SK-N-SH (cell line): ENCODE data around the gene CHST3. TPM values are rescaled to one million over a fixed set of nuclear protein-coding genes. Genes with fewer than 3 reads are reported as not detected.

Experiments
- CTCF ChIA-PET: fragments of 300-600, 350-600 bp; formaldehyde crosslinking; extraction: SDS; loops from one replicate; lab custom pipeline; 2021; lab: Yijun Ruan, JAX
- POLR2A ChIA-PET: fragments of 350-600 bp; sonication (Branson Sonifier 250); formaldehyde crosslinking; extraction: SDS; loops from one replicate; lab custom pipeline; 2020; ENCODE audit warnings: antibody characterized with exemption, inconsistent platforms; lab: Yijun Ruan, JAX
- DNase-seq: peaks from one replicate; pipeline ENCODE4 v3.0.0; 2012
- H2AFZ ChIP-seq: fragments of 200-600 bp; sonication (generic); 2 replicates; pipeline ENCODE4 v1.8.1; 2016; ENCODE audit warnings: antibody characterized with exemption, mild to moderate bottlenecking, low read depth
- H3F3A ChIP-seq: fragments of 200-600 bp; sonication (generic); replicated peaks from 2 replicates; pipeline ENCODE3; 2016; ENCODE audit warnings: antibody characterized with exemption, mild to moderate bottlenecking; ENCODE audit not compliant: insufficient read depth
- H3K27ac ChIP-seq, 2 experiments: fragments of 200-500 bp in 1 of 2; fragments of 200-600 bp in 1 of 2; sonication (Bioruptor generic) in 1 of 2; sonication (generic), shearing (Covaris generic) in 1 of 2; 2 replicates each; pipeline versions ENCODE4 v1.5.1 to v1.6.1; 2014 to 2016; ENCODE audit warnings: low read depth in 2 of 2, inconsistent platforms in 1 of 2, low read length in 1 of 2, mild to moderate bottlenecking in 1 of 2, mixed read lengths in 1 of 2
- H3K27me3 ChIP-seq: fragments of 200-600 bp; sonication (generic), shearing (Covaris generic); 2 replicates; pipeline ENCODE4 v1.6.1; 2016; ENCODE audit warnings: mixed run types; ENCODE audit not compliant: insufficient read depth
- H3K36me3 ChIP-seq, 2 experiments: fragments of 200-500 bp in 1 of 2; fragments of 200-600 bp in 1 of 2; sonication (Bioruptor generic) in 1 of 2; sonication (generic) in 1 of 2; replicated peaks in 1 of 2; 2 replicates each; pipeline versions ENCODE3 to v1.5.1; 2014 to 2016; ENCODE audit warnings: low read length in 1 of 2, mild to moderate bottlenecking in 1 of 2; ENCODE audit not compliant: insufficient read depth in 2 of 2, control insufficient read depth in 1 of 2
- H3K4me1 ChIP-seq, 2 experiments: fragments of 200-500 bp in 1 of 2; fragments of 200-600 bp in 1 of 2; sonication (Bioruptor generic) in 1 of 2; sonication (generic), shearing (Covaris generic) in 1 of 2; 2 replicates each; pipeline versions ENCODE4 v1.5.1 to v1.6.1; 2014 to 2016; ENCODE audit warnings: low read depth in 1 of 2, low read length in 1 of 2, mixed run types in 1 of 2; ENCODE audit not compliant: insufficient read depth in 2 of 2, control insufficient read depth in 1 of 2
- H3K4me2 ChIP-seq: fragments of 200-600 bp; sonication (generic), shearing (Covaris generic); 2 replicates; pipeline ENCODE4 v1.6.1; 2017; ENCODE audit warnings: mixed run types
- H3K4me3 ChIP-seq, 2 experiments: fragments of 200-500 bp in 1 of 2; fragments of 200-600 bp in 1 of 2; sonication (Bioruptor generic) in 1 of 2; sonication (generic), shearing (Covaris generic) in 1 of 2; 2 replicates each; pipeline versions ENCODE4 v1.5.1 to v1.8.1; 2014 to 2016; ENCODE audit warnings: low read depth in 2 of 2, inconsistent platforms in 1 of 2, low read length in 1 of 2, mild to moderate bottlenecking in 1 of 2, mixed read lengths in 1 of 2, moderate library complexity in 1 of 2
- H3K79me2 ChIP-seq: fragments of 200-600 bp; sonication (generic); 2 replicates; pipeline ENCODE4 v1.8.1; 2017; ENCODE audit warnings: mild to moderate bottlenecking; ENCODE audit not compliant: insufficient read depth
- H3K9ac ChIP-seq: fragments of 200-600 bp; sonication (generic); 2 replicates; pipeline ENCODE4 v1.6.1; 2017; ENCODE audit warnings: mixed run types
- H3K9me2 ChIP-seq: fragments of 200-600 bp; sonication (generic); 2 replicates; pipeline ENCODE4 v1.6.1; 2017; ENCODE audit warnings: mixed run types
- H3K9me3 ChIP-seq: fragments of 200-600 bp; sonication (generic); 2 replicates; pipeline ENCODE4 v1.6.1; 2017; ENCODE audit warnings: mixed run types, mild to moderate bottlenecking, moderate library complexity
- H4K20me1 ChIP-seq: fragments of 200-600 bp; sonication (generic); 2 replicates; pipeline ENCODE4 v1.6.1; 2017; ENCODE audit warnings: mild to moderate bottlenecking, mixed run types; ENCODE audit not compliant: insufficient read depth
- ELF1 ChIP-seq: IDR thresholded peaks from 2 replicates; pipeline ENCODE4 v1.4.0; 2012
- EZH2phosphoT487 ChIP-seq: fragments of 200-600 bp; sonication (generic); IDR thresholded peaks from 2 replicates; pipeline ENCODE4 v1.6.1; 2017; ENCODE audit warnings: low read depth, mixed run types, mild to moderate bottlenecking, antibody characterized with exemption, moderate library complexity, borderline replicate concordance
- FOSL2 ChIP-seq: IDR thresholded peaks from 2 replicates; pipeline ENCODE4 v1.4.0; 2012; ENCODE audit warnings: low read depth, mild to moderate bottlenecking, moderate library complexity, borderline replicate concordance
- FOXJ3 ChIP-seq: sonication (generic); formaldehyde crosslinking; IDR thresholded peaks from 2 replicates; pipeline ENCODE4 v1.5.1; 2020; ENCODE audit warnings: mild to moderate bottlenecking, missing genetic modification reagents
- FOXM1 ChIP-seq: IDR thresholded peaks from 2 replicates; pipeline ENCODE4 v1.4.0; 2012; ENCODE audit warnings: low read depth, mild to moderate bottlenecking
- IRF3 ChIP-seq: fragments of 150-350 bp; IDR thresholded peaks from 2 replicates; pipeline ENCODE4 v1.6.1; 2016; ENCODE audit warnings: mild to moderate bottlenecking, low read depth, low read length
- MXI1 ChIP-seq: IDR thresholded peaks from 2 replicates; pipeline ENCODE4 v1.6.1; 2012; ENCODE audit warnings: mild to moderate bottlenecking, low read depth, low read length, improper control_type of control experiment
- NFIC ChIP-seq: IDR thresholded peaks from 2 replicates; pipeline ENCODE4 v1.4.0; 2012; ENCODE audit warnings: borderline replicate concordance
- NRF1 ChIP-seq: IDR thresholded peaks from 2 replicates; pipeline ENCODE4 v1.6.1; 2012; ENCODE audit warnings: low read depth, mild to moderate bottlenecking, low read length
- REST ChIP-seq: IDR thresholded peaks from 2 replicates; pipeline ENCODE4 v1.6.1; 2012; ENCODE audit warnings: mild to moderate bottlenecking, low read depth, low read length, moderate library complexity
- RXRA ChIP-seq: IDR thresholded peaks from 2 replicates; pipeline ENCODE4 v1.4.0; 2012; ENCODE audit warnings: low read depth, mild to moderate bottlenecking, borderline replicate concordance
- SIN3A ChIP-seq: IDR thresholded peaks from 2 replicates; pipeline ENCODE4 v1.6.1; 2012; ENCODE audit warnings: low read depth, mild to moderate bottlenecking, low read length, moderate library complexity, borderline replicate concordance
- TAF1 ChIP-seq: IDR thresholded peaks from 2 replicates; pipeline ENCODE4 v1.6.1; 2012; ENCODE audit warnings: low read depth, mild to moderate bottlenecking, low read length, moderate library complexity, borderline replicate concordance
- TCF12 ChIP-seq: IDR thresholded peaks from 2 replicates; pipeline ENCODE4 v1.4.0; 2012
- YY1 ChIP-seq: IDR thresholded peaks from 2 replicates; pipeline ENCODE4 v1.4.0; 2012; ENCODE audit warnings: low read depth, mild to moderate bottlenecking
- WGBS: methylation state at CpG from one replicate; pipeline ENCODE4 v1.1.6; 2017; ENCODE audit warnings: low lambda C conversion rate; 5-methylcytosine and 5-hydroxymethylcytosine counted together
- polyA plus RNA-seq, 3 experiments: library from polyadenylated mRNA; depleted of rRNA; stranded (reverse); fragments of >200 nt; gene quantifications; 2 replicates each; pipeline ENCODE4 v1.2.3, GENCODE V29; 2012
- TF ChIP-seq, protein P1 (sequence below): IDR thresholded peaks from 2 replicates; pipeline ENCODE4 v1.4.0; 2012; ENCODE audit warnings: low read depth

Gene CHST3
- polyA plus RNA-seq, 1 of the 3 experiments (the other 2 are of a cell fraction): 6.0 TPM

GRCh38 chr10:71924771-71925170 is 39.4 kb upstream of the CHST3 start:
- H3K79me2 ChIP-seq: no peaks in the 10 kb centered on the region
- no peaks in the 10 kb centered on the region for H3K36me3 ChIP-seq
- TF ChIP-seq SIN3A (no peak), NRF1 (no peak), RXRA (no peak), FOXM1 (no peak)
- ChIA-PET CTCF (interaction anchor here (2.5 kb wide), 1 partner anchor 28 kb away, joined by 8 read pairs; no protein-coding TSS in a partner anchor), POLR2A (no interaction called here)
- H3K4me3 ChIP-seq: no peak overlapping the region
- H3K9me2 ChIP-seq: no peaks in the 10 kb centered on the region
- H2AFZ ChIP-seq: no peak overlapping the region
- no peak for DNase-seq
- no peak overlapping the region for H3K9ac ChIP-seq
- H4K20me1 ChIP-seq: no peaks in the 10 kb centered on the region
- H3K4me1 ChIP-seq: peaks cover 5 to 17% of the 10 kb centered on the region in 2 experiments; a peak in 3 of 4 replicates
- H3F3A ChIP-seq: peaks cover 3% of the 10 kb centered on the region
- H3K9me3 ChIP-seq: no peaks in the 10 kb centered on the region
- no peaks in the 10 kb centered on the region; the same call in 1 of the 2 replicates for H3K27me3 ChIP-seq
- WGBS: 82% methylated on average over 3 of the region's 3 CpGs
- H3K27ac ChIP-seq: no peak overlapping the region
- no peak overlapping the region for H3K4me2 ChIP-seq

DNA sequence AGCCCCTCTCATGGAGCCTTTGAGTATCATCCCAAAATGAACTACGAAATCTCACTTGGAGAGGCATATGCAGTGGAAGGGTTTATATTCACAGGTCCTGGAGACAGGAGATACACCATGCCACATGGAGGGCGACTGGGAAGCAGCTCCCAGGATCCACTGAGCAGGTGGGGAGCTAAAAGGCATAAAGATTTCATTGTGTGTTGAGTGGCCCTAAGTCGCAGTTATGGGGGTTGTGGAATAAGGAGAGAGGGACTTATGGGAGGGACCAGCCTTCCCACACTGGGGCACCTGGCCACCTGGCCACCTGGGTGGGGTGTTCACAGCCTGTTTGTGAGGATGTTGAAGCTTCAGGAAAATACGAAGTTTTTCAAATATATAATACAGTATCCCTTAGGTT is 37.0 kb upstream of the CHST3 start:
- POLR2A ChIA-PET: no interaction called here
- H3K27me3 ChIP-seq: no peaks in the 10 kb centered on the region; the same call in 1 of the 2 replicates

GRCh38 chr10:71927776-71928592 is 36.2 kb upstream of the CHST3 start:
- no peak overlapping the region for H3K4me2 ChIP-seq
- no peak for DNase-seq
- TF ChIP-seq ELF1: no peak
- no peak for TF ChIP-seq YY1
- TF ChIP-seq MXI1: no peak
- TF ChIP-seq FOXJ3 (CRISPR knock-in tag): no peak
- TF ChIP-seq SIN3A: no peak
- TF ChIP-seq EZH2phosphoT487: no peak
- no peak for TF ChIP-seq RXRA
- no peak for TF ChIP-seq NFIC
- no peak for TF ChIP-seq REST
- no peak for TF ChIP-seq TAF1
- TF ChIP-seq IRF3: no peak
- no peak for TF ChIP-seq FOXM1
- TF ChIP-seq, all 33 proteins: peak for 0

More for the DNA sequence above, 37.0 kb upstream of the CHST3 start:
- peaks cover 3% of the 10 kb centered on the region for H3F3A ChIP-seq
- H4K20me1 ChIP-seq: no peaks in the 10 kb centered on the region
- H3K4me3 ChIP-seq: no peak overlapping the region
- H3K9me3 ChIP-seq: no peaks in the 10 kb centered on the region
- H2AFZ ChIP-seq: no peak overlapping the region
- no peak for TF ChIP-seq FOSL2
- TF ChIP-seq, protein P1, sequence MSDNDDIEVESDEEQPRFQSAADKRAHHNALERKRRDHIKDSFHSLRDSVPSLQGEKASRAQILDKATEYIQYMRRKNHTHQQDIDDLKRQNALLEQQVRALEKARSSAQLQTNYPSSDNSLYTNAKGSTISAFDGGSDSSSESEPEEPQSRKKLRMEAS: no peak
- TF ChIP-seq TCF12: no peak
- TF ChIP-seq, all 33 proteins: peak for 0
- no peak overlapping the region for H3K27ac ChIP-seq
- no peaks in the 10 kb centered on the region for H3K79me2 ChIP-seq
- H3K36me3 ChIP-seq: no peaks in the 10 kb centered on the region
- H3K9me2 ChIP-seq: no peaks in the 10 kb centered on the region
- H3K9ac ChIP-seq: no peak overlapping the region
- 60% methylated on average over 4 of the region's 4 CpGs for WGBS
- H3K4me1 ChIP-seq: peaks cover 0 to under 1% of the 10 kb centered on the region in 2 experiments; a peak in 1 of 4 replicates
- DNase-seq: no peak
- H3K4me2 ChIP-seq: no peak overlapping the region
- CTCF ChIA-PET: interaction anchor here (2.3 kb wide), 1 partner anchor 121 kb away, joined by 8 read pairs; no protein-coding TSS in a partner anchor

More at GRCh38 chr10:71927776-71928592, 36.2 kb upstream of the CHST3 start:
- Histone ChIP-seq H3K9ac (no peak overlapping the region), H3K4me1 (no peaks in the 10 kb centered on the region), H3K79me2 (no peaks in the 10 kb centered on the region), H4K20me1 (no peaks in the 10 kb centered on the region), H3K4me3 (no peak overlapping the region), H3K9me2 (no peaks in the 10 kb centered on the region), H3K27ac (no peak overlapping the region), H3K27me3 (no peaks in the 10 kb centered on the region; the same call in 1 of the 2 replicates), H2AFZ (no peak overlapping the region), H3K9me3 (no peaks in the 10 kb centered on the region), H3K36me3 (no peaks in the 10 kb centered on the region), H3F3A (peaks cover 3% of the 10 kb centered on the region)
- ChIA-PET CTCF (interaction anchor here (2.3 kb wide), 1 partner anchor 120 kb away, joined by 8 read pairs; no protein-coding TSS in a partner anchor), POLR2A (no interaction called here)
- WGBS: 56% methylated on average over 5 of the region's 5 CpGs
